Measurements from ENCODE around the gene CEP164.
A peak's percentile ranks its signal among the peaks of the same experiment; 100 is the strongest.
"Not testable (repeated sequence)": the region's sequence is repeated elsewhere in the genome, so short reads cannot be mapped to it uniquely, and the experiment has no call there.

CEP164 gene

GRCh38 chr11:117309310-117309709 is 18.3 kb upstream of the CEP164 start:
- no peak for DNase-seq

- DNase-seq: no peak
Measured at GRCh38 chr11:117313091-117313490, 14.6 kb upstream of the CEP164 start.

GRCh38 chr11:117313828-117314768 is 13.6 kb upstream of the CEP164 start:
- no peak for DNase-seq

- DNase-seq: no peak
Measured at GRCh38 chr11:117314840-117315239, 12.8 kb upstream of the CEP164 start.

- DNase-seq: peak; percentile 70
Measured at GRCh38 chr11:117315285-117316196, 12.1 kb upstream of the CEP164 start.

- no peak for DNase-seq
Measured at GRCh38 chr11:117316197-117316961, 11.3 kb upstream of the CEP164 start, which contains the start of gene BACE1. TSS of gene BACE1 (minus strand) at chr11:117316256. CDS start at chr11:117315795, 461 bp downstream.

GRCh38 chr11:117318738-117319137 is 8.9 kb upstream of the CEP164 start:
- no peak for DNase-seq

- no peak for DNase-seq
Measured at GRCh38 chr11:117319214-117319840, 8.3 kb upstream of the CEP164 start.

GRCh38 chr11:117327255-117327566 is 443 bp upstream of the CEP164 start:
- DNase-seq: not testable (repeated sequence)

- peak; percentile 54 for DNase-seq
Measured at GRCh38 chr11:117328375-117329010, 839 bp downstream of the CEP164 start.

GRCh38 chr11:117332843-117333242 is 5.2 kb downstream of the CEP164 start:
- no peak for DNase-seq

- DNase-seq: no peak
Measured at GRCh38 chr11:117333917-117334316, 6.3 kb downstream of the CEP164 start.

- no peak for DNase-seq
Measured at GRCh38 chr11:117334896-117335295, 7.2 kb downstream of the CEP164 start.

- no peak for DNase-seq
Measured at GRCh38 chr11:117335399-117335798, 7.7 kb downstream of the CEP164 start.

GRCh38 chr11:117337076-117337475 is 9.4 kb downstream of the CEP164 start:
- no peak for DNase-seq

GRCh38 chr11:117345039-117345438 is 17.4 kb downstream of the CEP164 start:
- DNase-seq: no peak

- DNase-seq: no peak
Measured at GRCh38 chr11:117354550-117354949, 26.9 kb downstream of the CEP164 start.

GRCh38 chr11:117356126-117356890 is 28.7 kb downstream of the CEP164 start:
- DNase-seq: no peak

GRCh38 chr11:117361432-117361831 is 33.8 kb downstream of the CEP164 start:
- no peak for DNase-seq

GRCh38 chr11:117366248-117366647 is 38.6 kb downstream of the CEP164 start:
- no peak for DNase-seq

- no peak for DNase-seq
Measured at GRCh38 chr11:117366875-117367274, 39.2 kb downstream of the CEP164 start.

Measured in activated CD8-positive, alpha-beta memory T cell treated with anti-CD3 and anti-CD28 coated beads, Interleukin-2, amount 50 U/mL, for 48 hours (primary cell).